ENCODE measurements around the gene PIEZO2. TPM values are rescaled to one million over a fixed set of nuclear protein-coding genes. Genes with fewer than 3 reads are reported as not detected.
"Not testable (repeated sequence)": the region's sequence is repeated elsewhere in the genome, so short reads cannot be mapped to it uniquely, and the experiment has no call there.

PIEZO2 gene
- total RNA-seq, 1 donor from 2014 or later = 0.11 TPM

GRCh38 chr18:10927286-10927992 is 221.9 kb downstream of the PIEZO2 start:
- DNase-seq (ENCODE audit: missing footprints) = no peak
- intact Hi-C loops (cut with DNase I) = no loop called here
- peak; percentile 55 for ATAC-seq

- ATAC-seq (no peak), DNase-seq (ENCODE audit: missing footprints) (no peak)
- intact Hi-C loops (cut with DNase I) = no loop called here
Measured at GRCh38 chr18:10926621-10927161, 222.7 kb downstream of the PIEZO2 start.

- ATAC-seq = no peak
- intact Hi-C loops (cut with DNase I) = no loop called here
Measured at GRCh38 chr18:10924290-10924689, 225.1 kb downstream of the PIEZO2 start.

GRCh38 chr18:10923551-10924070 is 225.8 kb downstream of the PIEZO2 start:
- DNase-seq (ENCODE audit: missing footprints) = no peak
- no peak for ATAC-seq
- intact Hi-C loops (cut with DNase I) = no loop called here

More at GRCh38 chr18:10924290-10924689, 225.1 kb downstream of the PIEZO2 start:
- no peak for DNase-seq (ENCODE audit: missing footprints)

GRCh38 chr18:10923141-10923540 is 226.2 kb downstream of the PIEZO2 start:
- ATAC-seq (no peak), DNase-seq (ENCODE audit: missing footprints) (no peak)
- intact Hi-C loops (cut with DNase I) = no loop called here

GRCh38 chr18:10922712-10923111 is 226.7 kb downstream of the PIEZO2 start:
- DNase-seq (ENCODE audit: missing footprints); intact Hi-C loops (cut with DNase I); ATAC-seq: not testable (repeated sequence)

- ATAC-seq; intact Hi-C loops (cut with DNase I); DNase-seq (ENCODE audit: missing footprints): not testable (repeated sequence)
Measured at GRCh38 chr18:10920309-10920708, 229.1 kb downstream of the PIEZO2 start.

GRCh38 chr18:10919851-10920250 is 229.5 kb downstream of the PIEZO2 start:
- ATAC-seq (no peak), DNase-seq (ENCODE audit: missing footprints) (no peak)
- intact Hi-C loops (cut with DNase I) = no loop called here

GRCh38 chr18:10916865-10917264 is 232.5 kb downstream of the PIEZO2 start:
- DNase-seq (ENCODE audit: missing footprints) = no peak
- intact Hi-C loops (cut with DNase I) = no loop called here
- ATAC-seq = no peak

- intact Hi-C loops (cut with DNase I) = no loop called here
- DNase-seq (ENCODE audit: missing footprints) = no peak
- ATAC-seq = no peak
Measured at GRCh38 chr18:10916387-10916786, 233.0 kb downstream of the PIEZO2 start.

GRCh38 chr18:10915748-10916147 is 233.6 kb downstream of the PIEZO2 start:
- intact Hi-C loops (cut with DNase I); ATAC-seq: not testable (repeated sequence)

GRCh38 chr18:10914610-10915009 is 234.8 kb downstream of the PIEZO2 start:
- intact Hi-C loops (cut with DNase I); DNase-seq (ENCODE audit: missing footprints); ATAC-seq: not testable (repeated sequence)

More at GRCh38 chr18:10915748-10916147, 233.6 kb downstream of the PIEZO2 start:
- DNase-seq (ENCODE audit: missing footprints) = not testable (repeated sequence)

GRCh38 chr18:10913919-10914318 is 235.4 kb downstream of the PIEZO2 start:
- intact Hi-C loops (cut with DNase I) = no loop called here
- ATAC-seq (no peak), DNase-seq (ENCODE audit: missing footprints) (no peak)

GRCh38 chr18:10912790-10913545 is 236.4 kb downstream of the PIEZO2 start:
- ATAC-seq = no peak
- no peak for DNase-seq (ENCODE audit: missing footprints)
- intact Hi-C loops (cut with DNase I) = no loop called here

- ATAC-seq (no peak), DNase-seq (ENCODE audit: missing footprints) (no peak)
- intact Hi-C loops (cut with DNase I) = no loop called here
Measured at GRCh38 chr18:10909724-10910123, 239.6 kb downstream of the PIEZO2 start.

- intact Hi-C loops (cut with DNase I) = no loop called here
- no peak for DNase-seq (ENCODE audit: missing footprints)
- ATAC-seq = no peak
Measured at GRCh38 chr18:10908760-10909159, 240.6 kb downstream of the PIEZO2 start.

- ATAC-seq (no peak), DNase-seq (ENCODE audit: missing footprints) (no peak)
- intact Hi-C loops (cut with DNase I) = no loop called here
Measured at GRCh38 chr18:10907749-10908148, 241.6 kb downstream of the PIEZO2 start.

- DNase-seq (ENCODE audit: missing footprints) = no peak
- ATAC-seq = no peak
- intact Hi-C loops (cut with DNase I) = no loop called here
Measured at GRCh38 chr18:10901329-10901728, 248.0 kb downstream of the PIEZO2 start.

GRCh38 chr18:10900435-10900834 is 248.9 kb downstream of the PIEZO2 start:
- ATAC-seq (no peak), DNase-seq (ENCODE audit: missing footprints) (no peak)
- intact Hi-C loops (cut with DNase I) = no loop called here

- intact Hi-C loops (cut with DNase I) = no loop called here
- no peak for DNase-seq (ENCODE audit: missing footprints)
- ATAC-seq = no peak
Measured at GRCh38 chr18:10899481-10899880, 249.9 kb downstream of the PIEZO2 start.
